Inflammatory macrophage treated with lipopolysaccharide for 1 hour (primary cell): Measurements from ENCODE around the gene COX17.
"Not testable (repeated sequence)": the region's sequence is repeated elsewhere in the genome, so short reads cannot be mapped to it uniquely, and the experiment has no call there.

Experiments used
- DNase-seq, 2 donors: peaks; one replicate each; pipeline ENCODE4 v3.0.0-alpha.2; 2020 to 2022

The COX17 gene

GRCh38 chr3:119676771-119677640 lies at the start of gene COX17:
Gene COX17, minus strand, starts transcription at chr3:119677406. Its CDS starts 96 bp downstream, at chr3:119677310.
- DNase-seq = peak; percentile 94 to 95

GRCh38 chr3:119726909-119727308 lies 49.7 kb upstream of the COX17 start:
- no peak for DNase-seq

- peak; percentile 9 to 29 for DNase-seq
These were observed 45.8 kb upstream of the COX17 start for GRCh38 chr3:119723022-119723421.

- no peak for DNase-seq
These were observed 40.3 kb upstream of the COX17 start for GRCh38 chr3:119717520-119717919.

GRCh38 chr3:119716998-119717397 lies 39.8 kb upstream of the COX17 start:
- DNase-seq = no peak

GRCh38 chr3:119715105-119715504 lies 37.9 kb upstream of the COX17 start:
- DNase-seq = no peak

GRCh38 chr3:119703820-119704531 lies 26.8 kb upstream of the COX17 start:
- DNase-seq = no peak

- DNase-seq = peak; percentile 93 to 95
These were observed 25.6 kb upstream of the COX17 start, which contains the start of gene CFAP91 for GRCh38 chr3:119702530-119703527. Gene CFAP91, plus strand, starts transcription at chr3:119703022. Its CDS starts 77 bp downstream, at chr3:119703099.

GRCh38 chr3:119700920-119701734 lies 23.9 kb upstream of the COX17 start:
- no peak for DNase-seq

- DNase-seq = peak; percentile 75 to 90
These were observed 23.2 kb upstream of the COX17 start for GRCh38 chr3:119700269-119700919.

GRCh38 chr3:119697394-119697793 lies 20.2 kb upstream of the COX17 start:
- no peak for DNase-seq

GRCh38 chr3:119695480-119695879 lies 18.3 kb upstream of the COX17 start:
- no peak for DNase-seq

- peak; percentile 66 to 86 for DNase-seq
These were observed 12.9 kb upstream of the COX17 start for GRCh38 chr3:119690043-119690656.

- DNase-seq = peak; percentile 57 to 59
These were observed 6.2 kb upstream of the COX17 start for GRCh38 chr3:119683421-119683820.

GRCh38 chr3:119681279-119681678 lies 4.1 kb upstream of the COX17 start:
- peak in 1 of 2 donors; percentile 55 for DNase-seq

GRCh38 chr3:119679874-119680273 lies 2.7 kb upstream of the COX17 start:
- no peak for DNase-seq

GRCh38 chr3:119678209-119678608 lies 1.0 kb upstream of the COX17 start:
- DNase-seq = not testable (repeated sequence)

- no peak for DNase-seq
These were observed 382 bp upstream of the COX17 start for GRCh38 chr3:119677641-119677934.

- peak in 1 of 2 donors; percentile 35 for DNase-seq
These were observed 1.2 kb downstream of the COX17 start for GRCh38 chr3:119676020-119676419.

GRCh38 chr3:119675188-119675874 lies 1.9 kb downstream of the COX17 start:
- no peak for DNase-seq
